Measurements from ENCODE around the gene CHST8.

GRCh38 chr19:33693678-33694077 lies 71.9 kb downstream of the CHST8 start:
- TF ChIP-seq EP300 (IDR thresholded peaks at IDR 0.05), result no peak
- no peak for TF ChIP-seq CTCF (IDR thresholded peaks at IDR 0.05)
- TF ChIP-seq POLR2A (IDR thresholded peaks at IDR 0.05), result no peak
